Effector memory CD4-positive, alpha-beta T cell (primary cell): ENCODE results near the gene KRT76.

ENCODE experiments used
- DNase-seq, 3 donors: peaks; one replicate each; pipeline ENCODE4 v3.0.0-alpha.2; 2020
- H3K27ac ChIP-seq: 2 replicates; pipeline ENCODE4 v1.7.0; 2013; ENCODE audit warnings: mild to moderate bottlenecking, low read length, moderate library complexity; ENCODE audit not compliant: insufficient read depth, poor library complexity, severe bottlenecking
- H3K27me3 ChIP-seq: replicated peaks from 2 replicates; pipeline ENCODE4 v1.7.0; 2013; ENCODE audit warnings: mild to moderate bottlenecking, low read length; ENCODE audit not compliant: insufficient read depth, control insufficient read depth, poor library complexity, severe bottlenecking
- H3K36me3 ChIP-seq: 2 replicates; pipeline ENCODE4 v1.7.0; 2013; ENCODE audit warnings: mild to moderate bottlenecking, low read length, moderate library complexity; ENCODE audit not compliant: control insufficient read depth, insufficient read depth
- H3K4me1 ChIP-seq: 2 replicates; pipeline ENCODE4 v1.7.0; 2013; ENCODE audit warnings: low read length, mild to moderate bottlenecking; ENCODE audit not compliant: control insufficient read depth, insufficient read depth, poor library complexity, severe bottlenecking
- H3K4me3 ChIP-seq: 2 replicates; pipeline ENCODE4 v1.7.0; 2013; ENCODE audit warnings: low read length, low read depth, mild to moderate bottlenecking; ENCODE audit not compliant: insufficient read depth, poor library complexity, severe bottlenecking
- H3K9me3 ChIP-seq: 2 replicates; pipeline ENCODE4 v1.7.0; 2013; ENCODE audit warnings: mild to moderate bottlenecking, low read length, moderate library complexity; ENCODE audit not compliant: control insufficient read depth

KRT76 gene

DNA sequence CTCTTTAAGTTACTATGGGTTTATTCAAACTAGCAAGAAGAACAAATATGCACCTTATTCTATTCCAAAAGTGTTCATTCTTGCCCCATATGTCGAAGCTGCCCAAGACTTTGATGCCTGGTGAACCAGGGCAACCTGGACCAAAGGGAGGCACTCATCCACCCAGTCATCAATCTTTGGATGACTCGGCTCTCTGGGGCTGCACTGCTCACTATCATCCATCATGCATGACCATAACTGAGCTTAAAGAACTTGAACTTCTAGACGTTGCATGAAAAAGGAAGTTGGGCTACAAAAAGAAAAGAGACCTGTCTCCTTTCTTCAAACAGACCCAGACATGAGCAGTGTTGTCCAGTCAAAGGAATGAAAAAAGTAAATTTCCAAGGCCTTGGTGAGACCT, 35.6 kb upstream of the KRT76 start:
- H3K27ac ChIP-seq, result no peak overlapping the region
- no peaks in the 10 kb centered on the region for H3K9me3 ChIP-seq
- no peaks in the 10 kb centered on the region for H3K27me3 ChIP-seq
- H3K4me3 ChIP-seq, result no peak overlapping the region
- DNase-seq, result no peak
- no peaks in the 10 kb centered on the region for H3K36me3 ChIP-seq
- no peaks in the 10 kb centered on the region for H3K4me1 ChIP-seq

GRCh38 chr12:52812073-52812400, 34.9 kb upstream of the KRT76 start:
- DNase-seq, result no peak
- H3K36me3 ChIP-seq, result no peaks in the 10 kb centered on the region
- H3K4me3 ChIP-seq, result no peak overlapping the region
- H3K27me3 ChIP-seq, result no peaks in the 10 kb centered on the region
- no peak overlapping the region for H3K27ac ChIP-seq
- H3K4me1 ChIP-seq, result no peaks in the 10 kb centered on the region
- no peaks in the 10 kb centered on the region for H3K9me3 ChIP-seq

DNA sequence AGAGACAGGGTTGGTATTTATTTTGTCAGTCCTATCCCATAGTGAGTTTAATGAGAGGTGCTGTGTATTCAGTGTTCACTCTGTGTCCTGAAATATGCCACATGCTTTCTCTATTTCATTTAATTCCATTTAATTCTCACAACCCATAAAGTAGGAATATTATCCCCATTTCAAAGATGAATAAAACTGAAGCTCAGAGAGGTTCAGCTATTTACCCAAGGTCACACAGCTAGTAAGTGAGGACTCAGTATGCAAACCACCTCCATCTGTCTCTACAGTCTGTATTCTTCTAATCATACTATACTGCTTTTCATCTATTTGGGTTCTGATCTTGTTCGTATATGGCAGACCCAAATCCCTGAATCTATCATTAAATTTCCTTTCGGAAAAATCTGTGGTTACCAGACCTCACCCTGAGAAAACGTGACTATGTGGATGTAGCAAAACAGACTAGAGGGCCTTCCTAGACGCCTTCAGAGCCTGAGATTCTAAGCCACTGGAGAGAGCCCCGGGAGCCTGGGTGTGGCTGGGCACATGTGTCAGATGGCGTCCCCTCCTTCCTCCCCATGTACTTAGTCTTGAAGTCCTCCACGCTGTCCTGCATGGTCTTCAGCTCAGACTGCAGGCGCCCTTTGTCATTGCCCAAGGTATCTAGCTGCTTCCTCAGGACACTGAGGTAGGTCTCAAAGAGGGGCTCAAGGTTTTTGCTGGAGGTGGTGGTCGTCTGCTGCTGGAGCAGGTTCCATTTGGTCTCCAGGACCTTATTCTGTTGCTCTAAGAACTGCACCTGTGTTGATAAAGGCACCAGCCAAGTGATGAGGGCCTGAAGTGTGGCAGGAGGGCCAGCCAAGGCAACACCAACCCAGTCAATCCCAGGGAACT, 34.3 kb upstream of the KRT76 start:
- H3K9me3 ChIP-seq, result no peaks in the 10 kb centered on the region
- no peak for DNase-seq
- no peaks in the 10 kb centered on the region for H3K36me3 ChIP-seq
- no peaks in the 10 kb centered on the region for H3K4me1 ChIP-seq
- no peaks in the 10 kb centered on the region for H3K27me3 ChIP-seq
- no peak overlapping the region for H3K4me3 ChIP-seq
- no peak overlapping the region for H3K27ac ChIP-seq

- no peak for DNase-seq
- no peak overlapping the region for H3K27ac ChIP-seq
- H3K4me1 ChIP-seq, result no peaks in the 10 kb centered on the region
- no peaks in the 10 kb centered on the region for H3K36me3 ChIP-seq
- H3K9me3 ChIP-seq, result no peaks in the 10 kb centered on the region
- no peaks in the 10 kb centered on the region for H3K27me3 ChIP-seq
- no peak overlapping the region for H3K4me3 ChIP-seq
Measured at GRCh38 chr12:52810554-52810953, 33.4 kb upstream of the KRT76 start.

DNA sequence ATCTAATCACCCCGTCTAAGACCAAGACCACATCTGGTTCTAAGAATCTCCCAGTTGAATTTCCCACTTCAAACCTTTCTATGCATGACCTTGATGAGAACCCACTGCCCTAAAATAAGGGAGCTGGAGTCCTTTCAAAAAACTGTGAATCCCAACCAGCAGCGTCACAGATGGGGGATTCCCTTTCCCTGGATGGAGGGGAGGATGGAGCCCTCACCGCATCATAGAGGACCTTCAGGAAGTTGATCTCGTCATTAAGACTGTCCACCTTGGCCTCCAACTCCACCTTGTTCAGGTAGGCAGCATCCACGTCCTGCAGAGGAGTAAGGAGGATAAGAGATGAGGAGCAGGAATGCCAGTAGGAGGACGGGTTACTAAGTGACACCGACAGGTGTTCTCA, 32.0 kb upstream of the KRT76 start:
- Histone ChIP-seq H3K9me3 (no peaks in the 10 kb centered on the region), H3K27me3 (no peaks in the 10 kb centered on the region), H3K27ac (no peak overlapping the region), H3K4me1 (no peaks in the 10 kb centered on the region), H3K36me3 (no peaks in the 10 kb centered on the region), H3K4me3 (no peak overlapping the region)
- no peak for DNase-seq

GRCh38 chr12:52808573-52809160, 31.5 kb upstream of the KRT76 start:
- H3K9me3 ChIP-seq, result no peaks in the 10 kb centered on the region
- no peak overlapping the region for H3K27ac ChIP-seq
- H3K27me3 ChIP-seq, result no peaks in the 10 kb centered on the region
- DNase-seq, result no peak
- no peak overlapping the region for H3K4me3 ChIP-seq
- H3K36me3 ChIP-seq, result no peaks in the 10 kb centered on the region
- no peaks in the 10 kb centered on the region for H3K4me1 ChIP-seq

DNA sequence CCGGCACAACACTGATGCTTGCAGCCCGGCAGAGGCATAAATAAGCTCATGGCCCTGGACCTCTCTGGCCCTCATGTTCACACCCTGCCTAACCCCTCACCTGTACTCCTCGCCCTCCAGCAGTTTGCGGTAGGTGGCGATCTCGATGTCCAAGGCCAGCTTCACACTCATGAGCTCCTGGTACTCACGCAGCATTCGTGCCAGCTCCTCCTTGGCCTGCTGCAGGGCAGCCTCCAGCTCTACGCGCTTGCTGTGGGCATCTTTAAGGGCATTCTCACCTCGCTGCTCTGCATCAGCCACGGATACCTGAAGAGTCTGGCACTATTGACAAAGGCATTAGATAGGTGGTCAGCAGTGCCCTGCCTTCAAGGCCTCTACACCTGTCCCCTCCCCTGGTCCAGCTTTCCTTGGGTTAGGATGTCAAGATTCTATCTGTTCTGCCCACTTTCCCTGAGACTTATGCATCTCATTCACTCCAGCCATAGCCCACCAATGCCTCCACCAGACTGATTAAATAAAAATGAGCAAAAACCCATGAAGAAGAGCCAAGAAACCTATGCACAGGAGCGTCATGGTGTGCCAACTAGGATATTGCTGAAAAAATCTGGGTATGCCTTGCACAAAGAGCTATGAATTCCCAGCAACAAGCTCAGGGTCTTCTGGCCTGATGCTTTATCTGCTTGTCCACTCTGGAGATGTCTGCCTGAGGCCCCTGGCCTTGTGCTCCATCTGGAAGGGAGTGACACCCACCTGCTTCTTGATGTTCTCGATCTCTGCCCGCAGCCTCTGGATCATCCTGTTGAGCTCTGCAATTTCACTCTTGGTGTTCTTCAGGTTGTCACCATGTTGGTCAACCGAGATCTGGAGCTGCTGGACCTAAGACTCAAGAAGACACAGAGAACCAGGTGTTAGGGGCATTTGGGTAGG, 30.7 kb upstream of the KRT76 start:
- H3K4me1 ChIP-seq, result no peaks in the 10 kb centered on the region
- H3K27me3 ChIP-seq, result no peaks in the 10 kb centered on the region
- no peaks in the 10 kb centered on the region for H3K36me3 ChIP-seq
- H3K27ac ChIP-seq, result no peak overlapping the region
- H3K4me3 ChIP-seq, result no peak overlapping the region
- no peak for DNase-seq
- H3K9me3 ChIP-seq, result no peaks in the 10 kb centered on the region

DNA sequence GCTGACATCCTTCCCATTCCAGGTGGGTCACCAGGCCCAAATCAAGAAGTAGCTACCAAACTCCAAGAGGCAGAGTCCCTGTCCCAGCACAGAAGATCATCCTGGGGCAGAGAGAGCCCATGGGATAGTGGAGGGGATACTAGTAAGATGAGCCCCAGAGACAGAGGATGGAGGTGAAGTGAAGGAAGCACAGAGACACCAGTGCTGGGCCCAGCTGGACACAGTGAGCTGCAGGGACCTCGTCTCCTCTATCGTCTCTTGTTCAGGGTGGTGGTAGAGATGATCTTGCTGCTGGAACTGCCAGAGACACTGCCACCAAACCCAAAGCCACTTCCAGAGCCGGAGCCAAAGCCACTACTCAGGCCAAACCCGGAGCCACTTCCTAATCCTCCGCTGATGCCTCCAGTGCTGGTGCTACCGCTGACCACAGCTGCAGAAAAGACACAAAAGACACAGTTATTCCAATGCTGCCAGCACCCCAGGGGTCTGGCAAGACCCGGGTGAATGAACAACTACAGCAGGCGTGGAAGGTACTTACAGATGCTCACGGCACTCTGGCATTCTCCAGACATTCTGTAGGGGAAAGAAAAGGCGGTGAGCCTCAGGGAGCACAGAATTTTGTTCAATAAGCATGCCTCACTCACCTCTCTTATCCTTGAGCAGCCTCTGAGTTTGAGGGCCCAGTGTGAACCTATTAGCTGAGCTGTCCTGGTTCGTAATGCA, 29.8 kb upstream of the KRT76 start:
- no peaks in the 10 kb centered on the region for H3K36me3 ChIP-seq
- H3K27me3 ChIP-seq, result no peaks in the 10 kb centered on the region
- no peak overlapping the region for H3K4me3 ChIP-seq
- H3K9me3 ChIP-seq, result no peaks in the 10 kb centered on the region
- H3K27ac ChIP-seq, result no peak overlapping the region
- DNase-seq, result no peak
- no peaks in the 10 kb centered on the region for H3K4me1 ChIP-seq

DNA sequence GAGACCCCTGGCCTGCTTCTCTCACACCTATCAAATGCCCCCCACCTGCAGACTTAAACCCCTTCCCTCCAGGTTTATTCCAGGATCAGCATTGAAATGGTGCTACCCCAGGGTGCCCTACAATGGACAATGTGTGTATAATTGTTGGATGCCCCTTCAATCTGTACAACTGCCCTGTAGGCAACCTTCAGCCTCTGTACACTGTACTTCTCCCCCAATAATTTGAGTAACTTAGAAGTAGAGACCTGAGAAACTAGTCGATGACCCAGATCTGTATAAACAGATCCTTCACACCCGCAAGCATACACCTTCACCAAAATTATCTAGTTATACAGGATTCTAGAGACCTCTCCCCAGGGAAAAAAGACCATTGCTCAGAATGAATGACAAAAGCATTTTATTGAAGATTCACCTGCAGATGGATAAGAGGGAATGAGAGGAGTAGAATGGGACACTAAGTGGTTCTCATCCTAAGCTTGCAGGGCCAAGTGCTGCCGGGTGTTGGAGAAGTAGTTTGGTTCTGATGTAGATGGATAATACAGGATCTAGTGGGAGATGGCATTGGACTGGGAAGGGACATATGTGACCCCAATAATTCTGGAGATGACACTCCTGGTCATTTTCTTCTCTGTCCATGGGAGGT, 29.1 kb upstream of the KRT76 start:
- no peaks in the 10 kb centered on the region for H3K4me1 ChIP-seq
- H3K27ac ChIP-seq, result no peak overlapping the region
- no peak for DNase-seq
- H3K9me3 ChIP-seq, result no peaks in the 10 kb centered on the region
- no peaks in the 10 kb centered on the region for H3K27me3 ChIP-seq
- no peaks in the 10 kb centered on the region for H3K36me3 ChIP-seq
- H3K4me3 ChIP-seq, result no peak overlapping the region
